ENCODE results near the gene FBXW4.

DNA sequence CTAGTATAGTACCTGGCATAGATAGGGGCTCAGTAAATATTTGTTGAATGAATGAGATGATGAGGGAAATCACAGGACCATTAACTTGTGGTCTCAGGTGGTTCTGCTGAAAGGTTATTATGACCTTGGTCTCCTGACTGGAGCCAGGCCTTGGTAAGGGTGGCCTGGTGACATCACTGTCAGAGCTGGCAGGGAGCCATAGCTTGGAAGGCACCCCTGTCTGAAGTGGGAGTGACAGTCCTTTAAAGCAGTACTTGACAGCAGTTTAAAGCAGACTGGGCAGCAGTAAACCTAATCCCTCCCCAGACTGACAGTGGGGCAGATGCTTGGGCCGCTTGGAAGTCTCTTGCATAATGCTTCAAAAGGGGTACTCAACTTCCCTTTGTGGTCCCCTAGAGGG, 93.4 kb downstream of the FBXW4 start:
- TF ChIP-seq POLR2A (IDR thresholded peaks at IDR 0.05; ENCODE audit: control extremely low read depth in 1 of 2, low read depth in 2 of 2, low read length in 2 of 2): no peak
- TF ChIP-seq EP300 (IDR thresholded peaks at IDR 0.05; ENCODE audit: borderline replicate concordance in 1 of 2, low read depth in 2 of 2, low read length in 2 of 2): no peak
- TF ChIP-seq EZH2 (IDR thresholded peaks at IDR 0.05; ENCODE audit: low read depth, low read length, severe bottlenecking): no peak
- TF ChIP-seq BCL11A (IDR thresholded peaks at IDR 0.05; ENCODE audit: low read depth in 2 of 2, low read length in 2 of 2): no peak
- TF ChIP-seq SIN3A (conservative IDR thresholded peaks at IDR 0.05 in 1 of 2, IDR thresholded peaks at IDR 0.05 in 1 of 2; ENCODE audit: low read depth in 1 of 2, low read length in 2 of 2): no peak
- TF ChIP-seq, protein P1, sequence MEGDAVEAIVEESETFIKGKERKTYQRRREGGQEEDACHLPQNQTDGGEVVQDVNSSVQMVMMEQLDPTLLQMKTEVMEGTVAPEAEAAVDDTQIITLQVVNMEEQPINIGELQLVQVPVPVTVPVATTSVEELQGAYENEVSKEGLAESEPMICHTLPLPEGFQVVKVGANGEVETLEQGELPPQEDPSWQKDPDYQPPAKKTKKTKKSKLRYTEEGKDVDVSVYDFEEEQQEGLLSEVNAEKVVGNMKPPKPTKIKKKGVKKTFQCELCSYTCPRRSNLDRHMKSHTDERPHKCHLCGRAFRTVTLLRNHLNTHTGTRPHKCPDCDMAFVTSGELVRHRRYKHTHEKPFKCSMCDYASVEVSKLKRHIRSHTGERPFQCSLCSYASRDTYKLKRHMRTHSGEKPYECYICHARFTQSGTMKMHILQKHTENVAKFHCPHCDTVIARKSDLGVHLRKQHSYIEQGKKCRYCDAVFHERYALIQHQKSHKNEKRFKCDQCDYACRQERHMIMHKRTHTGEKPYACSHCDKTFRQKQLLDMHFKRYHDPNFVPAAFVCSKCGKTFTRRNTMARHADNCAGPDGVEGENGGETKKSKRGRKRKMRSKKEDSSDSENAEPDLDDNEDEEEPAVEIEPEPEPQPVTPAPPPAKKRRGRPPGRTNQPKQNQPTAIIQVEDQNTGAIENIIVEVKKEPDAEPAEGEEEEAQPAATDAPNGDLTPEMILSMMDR (IDR thresholded peaks at IDR 0.05; ENCODE audit: control extremely low read depth in 1 of 3, insufficient read depth in 1 of 3, low read depth in 1 of 3, low read length in 3 of 3): no peak
- TF ChIP-seq, protein P2, sequence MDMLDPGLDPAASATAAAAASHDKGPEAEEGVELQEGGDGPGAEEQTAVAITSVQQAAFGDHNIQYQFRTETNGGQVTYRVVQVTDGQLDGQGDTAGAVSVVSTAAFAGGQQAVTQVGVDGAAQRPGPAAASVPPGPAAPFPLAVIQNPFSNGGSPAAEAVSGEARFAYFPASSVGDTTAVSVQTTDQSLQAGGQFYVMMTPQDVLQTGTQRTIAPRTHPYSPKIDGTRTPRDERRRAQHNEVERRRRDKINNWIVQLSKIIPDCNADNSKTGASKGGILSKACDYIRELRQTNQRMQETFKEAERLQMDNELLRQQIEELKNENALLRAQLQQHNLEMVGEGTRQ (IDR thresholded peaks at IDR 0.05; ENCODE audit: low read length): no peak
- TF ChIP-seq RBBP5 (IDR thresholded peaks at IDR 0.05; ENCODE audit: borderline replicate concordance, low read depth, low read length): no peak

Data from H1 (cell line).